ENCODE results near the gene KCNJ6. TPM values are rescaled to one million over a fixed set of nuclear protein-coding genes. Genes with fewer than 3 reads are reported as not detected.

The KCNJ6 gene
- total and polyA plus RNA-seq, 2 donors from 2014 or later = 0.06 TPM; not detected in 1

GRCh38 chr21:37742532-37742931 lies 173.7 kb downstream of the KCNJ6 start:
- H3K9ac ChIP-seq (ENCODE audit: low read length in 3 of 3) = no peak overlapping the region
- DNase-seq = no peak
- TF ChIP-seq, protein P1, sequence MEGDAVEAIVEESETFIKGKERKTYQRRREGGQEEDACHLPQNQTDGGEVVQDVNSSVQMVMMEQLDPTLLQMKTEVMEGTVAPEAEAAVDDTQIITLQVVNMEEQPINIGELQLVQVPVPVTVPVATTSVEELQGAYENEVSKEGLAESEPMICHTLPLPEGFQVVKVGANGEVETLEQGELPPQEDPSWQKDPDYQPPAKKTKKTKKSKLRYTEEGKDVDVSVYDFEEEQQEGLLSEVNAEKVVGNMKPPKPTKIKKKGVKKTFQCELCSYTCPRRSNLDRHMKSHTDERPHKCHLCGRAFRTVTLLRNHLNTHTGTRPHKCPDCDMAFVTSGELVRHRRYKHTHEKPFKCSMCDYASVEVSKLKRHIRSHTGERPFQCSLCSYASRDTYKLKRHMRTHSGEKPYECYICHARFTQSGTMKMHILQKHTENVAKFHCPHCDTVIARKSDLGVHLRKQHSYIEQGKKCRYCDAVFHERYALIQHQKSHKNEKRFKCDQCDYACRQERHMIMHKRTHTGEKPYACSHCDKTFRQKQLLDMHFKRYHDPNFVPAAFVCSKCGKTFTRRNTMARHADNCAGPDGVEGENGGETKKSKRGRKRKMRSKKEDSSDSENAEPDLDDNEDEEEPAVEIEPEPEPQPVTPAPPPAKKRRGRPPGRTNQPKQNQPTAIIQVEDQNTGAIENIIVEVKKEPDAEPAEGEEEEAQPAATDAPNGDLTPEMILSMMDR (IDR thresholded peaks at IDR 0.05; ENCODE audit: borderline replicate concordance, extremely low read depth, insufficient read depth) = no peak
- H3K9me3 ChIP-seq (ENCODE audit: control insufficient read depth in 2 of 3, insufficient read depth in 1 of 3, low read length in 3 of 3) = no peaks in the 10 kb centered on the region
- H3K27me3 ChIP-seq (ENCODE audit: control insufficient read depth, insufficient read depth, low read length) = no peaks in the 10 kb centered on the region
- no peaks in the 10 kb centered on the region for H3K36me3 ChIP-seq (ENCODE audit: control insufficient read depth in 2 of 3, insufficient read depth in 3 of 3, low read length in 3 of 3)
- intact Hi-C loops (cut with DNase I) = no loop called here
- no peak for FAIRE-seq
- no peak overlapping the region for H3K4me3 ChIP-seq (ENCODE audit: low read length in 3 of 3)
- H3K27ac ChIP-seq (ENCODE audit: low read depth in 2 of 2, low read length in 2 of 2) = no peak overlapping the region
- no peaks in the 10 kb centered on the region for H3K4me1 ChIP-seq (ENCODE audit: control insufficient read depth in 2 of 3, insufficient read depth in 2 of 3, low read depth in 1 of 3, low read length in 3 of 3)

DNA sequence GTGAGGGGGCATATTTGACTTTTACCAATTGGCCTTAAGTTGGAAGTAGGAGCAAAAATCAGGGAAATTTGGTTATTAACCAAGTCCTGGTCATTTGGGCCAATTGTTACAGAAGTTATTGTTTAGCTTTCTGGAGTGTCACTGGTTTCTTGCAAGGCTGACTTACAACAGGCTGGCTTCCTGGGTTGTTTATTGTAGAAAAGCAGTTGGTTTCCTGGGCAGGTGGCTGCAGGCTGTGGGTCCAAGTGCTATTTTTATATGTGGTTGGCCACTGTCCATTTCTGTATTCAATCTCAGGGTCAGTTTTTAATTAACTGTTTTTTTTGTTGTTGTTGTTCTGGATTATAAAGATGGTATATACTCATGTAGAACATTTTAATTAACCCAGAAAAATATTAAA lies 174.1 kb downstream of the KCNJ6 start:
- TF ChIP-seq, protein P1 (IDR thresholded peaks at IDR 0.05; ENCODE audit: borderline replicate concordance, extremely low read depth, insufficient read depth) = no peak
- no peak for DNase-seq
- no peaks in the 10 kb centered on the region for H3K27me3 ChIP-seq (ENCODE audit: control insufficient read depth, insufficient read depth, low read length)

GRCh38 chr21:37737996-37738395 lies 178.3 kb downstream of the KCNJ6 start:
- no peak for FAIRE-seq
- no peak overlapping the region for H3K4me3 ChIP-seq (ENCODE audit: low read length in 3 of 3)
- TF ChIP-seq, protein P1 (IDR thresholded peaks at IDR 0.05; ENCODE audit: borderline replicate concordance, extremely low read depth, insufficient read depth) = no peak

More for the DNA sequence above, 174.1 kb downstream of the KCNJ6 start:
- no peak overlapping the region for H3K4me3 ChIP-seq (ENCODE audit: low read length in 3 of 3)
- no peak overlapping the region for H3K9ac ChIP-seq (ENCODE audit: low read length in 3 of 3)
- no peak overlapping the region for H3K27ac ChIP-seq (ENCODE audit: low read depth in 2 of 2, low read length in 2 of 2)
- no peaks in the 10 kb centered on the region for H3K9me3 ChIP-seq (ENCODE audit: control insufficient read depth in 2 of 3, insufficient read depth in 1 of 3, low read length in 3 of 3)
- FAIRE-seq = no peak
- H3K36me3 ChIP-seq (ENCODE audit: control insufficient read depth in 2 of 3, insufficient read depth in 3 of 3, low read length in 3 of 3) = no peaks in the 10 kb centered on the region
- intact Hi-C loops (cut with DNase I) = no loop called here
- H3K4me1 ChIP-seq (ENCODE audit: control insufficient read depth in 2 of 3, insufficient read depth in 2 of 3, low read depth in 1 of 3, low read length in 3 of 3) = no peaks in the 10 kb centered on the region

DNA sequence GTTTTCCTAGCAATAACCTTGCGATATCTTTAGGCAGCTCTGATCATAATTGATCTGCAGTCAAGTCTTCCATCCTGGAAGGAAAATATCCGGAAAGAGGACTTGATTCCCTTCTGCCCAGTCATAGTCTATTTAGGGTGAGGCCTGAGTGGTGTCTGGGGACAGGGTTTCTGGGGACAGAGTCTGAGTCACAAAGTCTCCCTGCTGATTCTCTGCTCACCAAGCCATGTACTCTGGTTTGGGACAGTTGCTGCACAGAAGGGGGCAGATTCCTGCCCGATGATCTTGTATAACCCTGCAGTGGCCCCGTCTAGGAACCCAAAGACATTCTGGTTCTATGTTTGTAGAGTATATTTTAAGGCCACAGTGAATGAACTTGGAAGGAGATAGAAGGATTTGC lies 178.8 kb downstream of the KCNJ6 start:
- Histone ChIP-seq H3K4me3 (ENCODE audit: low read length in 3 of 3) (no peak overlapping the region), H3K27me3 (ENCODE audit: control insufficient read depth, insufficient read depth, low read length) (no peaks in the 10 kb centered on the region), H3K9me3 (ENCODE audit: control insufficient read depth in 2 of 3, insufficient read depth in 1 of 3, low read length in 3 of 3) (no peaks in the 10 kb centered on the region), H3K27ac (ENCODE audit: low read depth in 2 of 2, low read length in 2 of 2) (no peak overlapping the region), H3K9ac (ENCODE audit: low read length in 3 of 3) (no peak overlapping the region), H3K4me1 (ENCODE audit: control insufficient read depth in 2 of 3, insufficient read depth in 2 of 3, low read depth in 1 of 3, low read length in 3 of 3) (no peaks in the 10 kb centered on the region), H3K36me3 (ENCODE audit: control insufficient read depth in 2 of 3, insufficient read depth in 3 of 3, low read length in 3 of 3) (no peaks in the 10 kb centered on the region)
- intact Hi-C loops (cut with DNase I) = no loop called here
- TF ChIP-seq, protein P1 (IDR thresholded peaks at IDR 0.05; ENCODE audit: borderline replicate concordance, extremely low read depth, insufficient read depth) = no peak
- no peak for DNase-seq
- FAIRE-seq = no peak

More at GRCh38 chr21:37737996-37738395, 178.3 kb downstream of the KCNJ6 start:
- DNase-seq = no peak
- Histone ChIP-seq H3K4me1 (ENCODE audit: control insufficient read depth in 2 of 3, insufficient read depth in 2 of 3, low read depth in 1 of 3, low read length in 3 of 3) (no peaks in the 10 kb centered on the region), H3K9me3 (ENCODE audit: control insufficient read depth in 2 of 3, insufficient read depth in 1 of 3, low read length in 3 of 3) (no peaks in the 10 kb centered on the region), H3K36me3 (ENCODE audit: control insufficient read depth in 2 of 3, insufficient read depth in 3 of 3, low read length in 3 of 3) (no peaks in the 10 kb centered on the region), H3K27ac (ENCODE audit: low read depth in 2 of 2, low read length in 2 of 2) (no peak overlapping the region), H3K9ac (ENCODE audit: low read length in 3 of 3) (no peak overlapping the region), H3K27me3 (ENCODE audit: control insufficient read depth, insufficient read depth, low read length) (no peaks in the 10 kb centered on the region)
- intact Hi-C loops (cut with DNase I) = no loop called here

All from kidney (tissue), 14 donors.